ENCODE measurements around the gene BMPER.

- TF ChIP-seq CTCF (IDR thresholded peaks at IDR 0.05) (no peak), POLR2A (IDR thresholded peaks at IDR 0.05) (no peak)
These were observed 17.2 kb upstream of the BMPER start for GRCh38 chr7:33888166-33888565.

Measured in adrenal gland (tissue), 5 donors.